ENCODE data around the gene MTX1.
"Not testable (repeated sequence)": the region's sequence is repeated elsewhere in the genome, so short reads cannot be mapped to it uniquely, and the experiment has no call there.

The MTX1 gene, protein sequence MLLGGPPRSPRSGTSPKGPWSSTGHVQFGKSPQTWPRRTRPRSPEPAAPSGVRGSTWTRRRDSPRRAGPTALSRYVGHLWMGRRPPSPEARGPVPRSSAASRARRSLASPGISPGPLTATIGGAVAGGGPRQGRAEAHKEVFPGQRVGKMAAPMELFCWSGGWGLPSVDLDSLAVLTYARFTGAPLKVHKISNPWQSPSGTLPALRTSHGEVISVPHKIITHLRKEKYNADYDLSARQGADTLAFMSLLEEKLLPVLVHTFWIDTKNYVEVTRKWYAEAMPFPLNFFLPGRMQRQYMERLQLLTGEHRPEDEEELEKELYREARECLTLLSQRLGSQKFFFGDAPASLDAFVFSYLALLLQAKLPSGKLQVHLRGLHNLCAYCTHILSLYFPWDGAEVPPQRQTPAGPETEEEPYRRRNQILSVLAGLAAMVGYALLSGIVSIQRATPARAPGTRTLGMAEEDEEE

DNA sequence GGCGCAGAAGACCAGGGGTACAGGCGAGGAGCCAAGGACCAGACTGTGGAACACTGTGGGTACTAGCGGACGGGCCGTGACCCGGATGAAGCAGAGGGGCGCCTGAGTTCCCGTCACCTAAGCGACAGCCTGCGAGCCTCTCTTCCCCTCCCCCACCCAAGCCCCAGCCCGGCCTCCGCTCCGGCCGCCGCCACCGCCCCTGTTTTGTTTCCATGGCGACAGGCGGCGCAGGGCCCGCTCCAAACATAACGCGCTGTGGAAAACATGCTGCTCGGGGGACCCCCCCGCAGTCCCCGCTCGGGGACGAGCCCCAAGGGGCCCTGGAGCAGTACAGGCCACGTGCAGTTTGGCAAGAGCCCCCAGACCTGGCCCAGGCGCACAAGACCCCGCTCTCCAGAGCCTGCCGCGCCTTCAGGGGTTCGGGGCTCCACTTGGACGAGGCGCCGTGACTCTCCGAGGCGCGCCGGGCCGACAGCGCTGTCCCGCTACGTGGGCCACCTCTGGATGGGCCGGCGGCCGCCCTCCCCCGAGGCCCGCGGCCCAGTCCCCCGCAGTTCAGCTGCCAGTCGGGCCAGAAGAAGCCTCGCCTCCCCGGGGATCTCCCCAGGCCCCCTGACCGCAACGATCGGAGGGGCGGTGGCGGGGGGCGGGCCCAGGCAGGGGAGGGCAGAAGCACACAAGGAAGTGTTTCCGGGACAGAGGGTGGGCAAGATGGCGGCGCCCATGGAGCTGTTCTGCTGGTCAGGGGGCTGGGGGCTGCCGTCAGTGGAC is at the start of gene MTX1:
TSS of gene MTX1 (plus strand) at position 155 of the 771 bp plus-strand sequence. CDS start at position 265, 110 bp downstream.
- peak within 1 kb of the TSS; percentile 87 for H3K27ac ChIP-seq
- TF ChIP-seq, protein P1, sequence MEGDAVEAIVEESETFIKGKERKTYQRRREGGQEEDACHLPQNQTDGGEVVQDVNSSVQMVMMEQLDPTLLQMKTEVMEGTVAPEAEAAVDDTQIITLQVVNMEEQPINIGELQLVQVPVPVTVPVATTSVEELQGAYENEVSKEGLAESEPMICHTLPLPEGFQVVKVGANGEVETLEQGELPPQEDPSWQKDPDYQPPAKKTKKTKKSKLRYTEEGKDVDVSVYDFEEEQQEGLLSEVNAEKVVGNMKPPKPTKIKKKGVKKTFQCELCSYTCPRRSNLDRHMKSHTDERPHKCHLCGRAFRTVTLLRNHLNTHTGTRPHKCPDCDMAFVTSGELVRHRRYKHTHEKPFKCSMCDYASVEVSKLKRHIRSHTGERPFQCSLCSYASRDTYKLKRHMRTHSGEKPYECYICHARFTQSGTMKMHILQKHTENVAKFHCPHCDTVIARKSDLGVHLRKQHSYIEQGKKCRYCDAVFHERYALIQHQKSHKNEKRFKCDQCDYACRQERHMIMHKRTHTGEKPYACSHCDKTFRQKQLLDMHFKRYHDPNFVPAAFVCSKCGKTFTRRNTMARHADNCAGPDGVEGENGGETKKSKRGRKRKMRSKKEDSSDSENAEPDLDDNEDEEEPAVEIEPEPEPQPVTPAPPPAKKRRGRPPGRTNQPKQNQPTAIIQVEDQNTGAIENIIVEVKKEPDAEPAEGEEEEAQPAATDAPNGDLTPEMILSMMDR (conservative IDR thresholded peaks at IDR 0.05) = no peak

DNA sequence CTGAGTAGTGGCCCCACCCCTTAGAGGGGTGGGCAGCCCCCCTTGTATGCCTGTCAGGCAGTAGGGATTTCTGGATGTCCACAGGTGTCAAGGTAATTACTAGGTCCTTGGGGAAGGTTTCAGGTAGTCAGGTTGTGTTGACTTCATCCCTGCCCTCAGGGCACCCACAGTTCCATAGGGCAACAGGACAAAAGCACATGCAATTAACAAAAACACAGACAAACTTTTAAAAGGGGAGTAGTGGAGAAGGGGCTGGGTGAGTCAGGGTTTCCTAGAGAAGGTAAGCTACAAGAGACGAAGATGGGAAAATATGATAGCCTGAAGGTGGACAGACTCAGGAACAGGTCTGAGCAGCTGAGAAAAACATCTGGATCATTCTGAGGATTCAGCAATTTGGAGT is 49.5 kb upstream of the MTX1 start:
- no peak overlapping the region for H3K27ac ChIP-seq
- TF ChIP-seq, protein P1 (conservative IDR thresholded peaks at IDR 0.05) = no peak

- no peak overlapping the region for H3K27ac ChIP-seq
- TF ChIP-seq, protein P1 (conservative IDR thresholded peaks at IDR 0.05) = no peak
Measured at GRCh38 chr1:155160128-155160527, 48.4 kb upstream of the MTX1 start.

GRCh38 chr1:155162631-155163030 is 45.9 kb upstream of the MTX1 start:
- H3K27ac ChIP-seq = not testable (repeated sequence)

GRCh38 chr1:155163785-155164184 is 44.7 kb upstream of the MTX1 start:
- H3K27ac ChIP-seq = not testable (repeated sequence)

DNA sequence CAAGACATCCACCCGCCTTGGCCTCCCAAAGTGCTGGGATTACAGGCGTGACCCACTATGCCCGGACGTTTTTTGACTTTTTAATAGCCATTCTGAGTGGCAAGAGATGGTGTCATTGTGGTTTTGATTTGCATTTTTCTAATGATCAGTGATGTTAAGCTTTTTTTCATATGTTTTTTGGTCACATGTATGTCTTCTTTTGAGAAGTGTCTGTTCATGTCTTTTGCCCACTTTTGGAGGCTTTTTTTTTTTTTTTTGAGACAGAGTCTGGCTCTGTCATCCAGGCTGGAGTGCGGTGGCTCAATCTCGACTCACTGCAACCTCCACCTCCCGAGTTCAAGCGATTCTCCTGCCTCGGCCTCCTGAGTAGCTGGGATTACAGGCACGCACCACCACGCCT is 43.9 kb upstream of the MTX1 start:
- not testable (repeated sequence) for H3K27ac ChIP-seq

DNA sequence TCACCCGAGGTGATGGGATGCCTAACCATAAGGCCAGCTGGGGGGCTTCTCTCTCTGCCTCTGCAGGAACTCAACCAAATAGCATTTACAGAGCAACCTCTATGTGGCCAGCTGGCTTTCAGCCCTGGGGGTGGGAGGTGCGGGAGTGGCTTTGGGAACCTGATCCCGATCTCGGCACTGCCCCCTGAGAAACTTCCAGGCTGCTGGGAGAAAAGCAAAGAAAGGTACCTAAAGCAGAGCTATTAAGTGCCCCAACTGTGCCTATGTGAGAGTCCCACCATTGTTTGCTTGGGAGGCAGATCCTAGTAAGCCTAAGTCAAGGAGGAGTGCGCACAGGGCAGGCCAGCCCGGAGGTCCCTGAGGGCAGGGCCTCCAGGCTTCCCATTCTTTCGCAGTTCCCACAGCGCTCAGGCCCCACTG is 42.4 kb upstream of the MTX1 start:
- TF ChIP-seq, protein P1 (conservative IDR thresholded peaks at IDR 0.05) = no peak
- no peak overlapping the region for H3K27ac ChIP-seq

DNA sequence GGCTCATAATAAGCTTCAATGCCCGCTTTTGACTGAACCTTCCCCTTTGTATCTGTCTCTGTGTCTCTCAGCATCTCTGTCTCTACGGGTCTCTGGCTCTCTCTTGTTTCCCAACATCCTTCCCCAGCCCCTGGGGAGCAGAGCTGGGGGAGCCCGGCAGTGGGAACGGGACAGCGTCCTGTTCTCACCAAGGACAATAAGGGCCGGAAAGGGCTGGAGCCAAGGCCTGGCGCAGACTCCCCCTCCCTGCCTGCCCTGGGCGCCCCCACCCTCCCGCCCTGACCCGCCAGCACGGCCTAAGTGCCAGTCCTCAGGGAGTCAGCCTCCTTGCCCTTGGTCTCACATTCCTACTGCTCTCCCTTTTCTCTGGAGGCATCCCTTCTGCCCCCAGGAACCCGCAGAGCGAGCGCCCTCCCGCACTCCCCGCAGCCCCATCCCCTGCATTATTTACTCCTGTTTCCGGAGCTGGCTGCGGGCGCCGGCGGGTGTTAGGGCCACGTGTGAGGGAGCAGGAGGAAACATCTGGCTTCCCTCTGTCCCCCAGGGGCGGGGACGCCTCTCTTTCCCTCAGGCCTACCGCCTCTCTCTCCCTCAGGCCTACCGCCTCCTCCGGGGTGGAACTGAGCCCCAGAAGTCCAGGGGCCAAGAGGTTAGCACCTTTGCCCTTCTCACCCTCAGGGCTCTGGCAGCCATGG is 41.9 kb upstream of the MTX1 start:
- TF ChIP-seq, protein P1 (conservative IDR thresholded peaks at IDR 0.05) = no peak
- no peak overlapping the region for H3K27ac ChIP-seq

All from VCaP (cell line).